ENCODE measurements around the gene CKAP2L.
"Not testable (repeated sequence)": the region's sequence is repeated elsewhere in the genome, so short reads cannot be mapped to it uniquely, and the experiment has no call there.

CKAP2L gene

DNA sequence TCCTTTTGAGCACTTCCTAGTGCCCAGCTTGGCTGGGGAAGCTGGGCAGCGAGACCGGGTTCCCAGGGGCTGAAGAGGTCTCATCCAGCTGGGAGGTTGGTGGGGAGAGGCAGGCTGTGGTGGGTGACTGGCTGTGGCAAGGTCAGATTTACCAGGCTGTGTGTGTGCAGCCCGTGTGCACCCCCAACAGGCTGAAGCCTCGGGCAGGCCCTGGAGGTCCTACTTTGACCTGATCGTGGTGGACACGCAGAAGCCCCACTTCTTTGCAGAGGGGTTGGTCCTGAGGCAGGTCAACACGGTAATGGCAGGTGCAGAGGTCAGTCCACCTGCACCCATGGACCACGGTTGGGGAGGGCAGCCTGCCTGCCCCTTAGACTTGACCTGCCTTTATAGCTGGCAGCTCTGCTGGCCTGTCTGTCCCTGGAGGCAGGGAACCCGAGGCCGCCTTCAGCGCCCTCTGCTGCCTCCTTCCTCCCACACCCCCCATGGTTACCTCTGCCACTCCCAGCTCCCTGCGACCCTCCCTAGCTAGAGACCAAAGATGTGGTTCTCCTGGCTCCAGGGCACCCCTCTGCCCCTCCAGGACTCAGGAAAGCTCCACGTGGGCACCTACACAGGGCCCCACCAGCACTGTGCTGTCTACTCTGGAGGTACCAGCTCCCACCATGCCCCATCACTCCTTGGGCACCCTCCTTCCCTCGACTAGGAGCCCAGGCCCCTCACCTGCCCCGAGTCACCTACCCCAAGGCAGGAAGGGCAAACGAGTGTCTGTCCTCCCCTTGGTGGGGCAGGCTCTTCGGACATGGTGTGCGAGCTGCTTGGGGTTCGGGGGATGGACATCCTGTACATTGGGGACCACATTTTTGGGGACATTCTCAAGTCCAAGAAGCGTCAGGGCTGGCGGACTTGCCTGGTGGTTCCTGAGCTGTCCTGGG, 39.6 kb downstream of the CKAP2L start:
- peak; percentile 26 for DNase-seq

DNA sequence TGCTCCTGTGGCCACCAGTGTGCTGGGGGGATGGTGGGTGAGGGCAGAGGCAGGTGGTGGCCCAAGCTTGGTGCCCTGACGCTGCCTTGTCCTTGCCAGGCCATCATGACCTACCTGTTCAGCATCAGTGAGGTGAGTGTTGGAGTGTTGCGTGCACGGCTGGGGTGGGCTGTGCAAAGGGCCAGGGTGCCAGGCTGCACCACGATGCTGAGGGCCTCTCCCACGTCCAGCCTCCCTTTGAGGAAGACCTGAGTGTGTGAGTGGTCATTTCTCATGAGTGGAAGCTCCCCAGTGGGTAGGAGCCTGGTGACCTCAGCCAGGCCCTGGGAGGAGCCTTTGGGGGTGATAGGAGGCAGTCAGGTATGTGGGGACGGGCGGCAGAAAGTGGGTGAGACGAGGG, 40.4 kb downstream of the CKAP2L start:
- no peak for DNase-seq

DNA sequence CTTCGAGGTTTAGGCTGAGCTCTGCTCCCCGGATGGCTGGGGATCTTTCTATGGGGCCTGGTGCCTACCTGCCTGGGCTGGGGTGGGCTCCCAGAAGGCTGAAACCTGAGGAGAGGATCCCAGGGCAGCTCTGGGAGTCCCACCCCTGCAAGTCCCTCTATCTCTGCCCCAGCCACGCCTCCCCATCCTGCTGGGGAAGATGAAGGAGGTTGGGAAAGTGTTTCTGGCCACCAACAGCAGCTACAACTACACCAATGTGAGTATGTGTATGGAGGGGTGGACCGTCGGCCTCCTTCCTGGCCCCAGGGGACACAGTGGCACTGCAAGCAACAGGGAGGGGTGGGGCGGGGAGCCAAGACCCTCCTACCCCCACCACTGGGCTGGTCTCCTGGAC, 40.9 kb downstream of the CKAP2L start:
- DNase-seq, result no peak

DNA sequence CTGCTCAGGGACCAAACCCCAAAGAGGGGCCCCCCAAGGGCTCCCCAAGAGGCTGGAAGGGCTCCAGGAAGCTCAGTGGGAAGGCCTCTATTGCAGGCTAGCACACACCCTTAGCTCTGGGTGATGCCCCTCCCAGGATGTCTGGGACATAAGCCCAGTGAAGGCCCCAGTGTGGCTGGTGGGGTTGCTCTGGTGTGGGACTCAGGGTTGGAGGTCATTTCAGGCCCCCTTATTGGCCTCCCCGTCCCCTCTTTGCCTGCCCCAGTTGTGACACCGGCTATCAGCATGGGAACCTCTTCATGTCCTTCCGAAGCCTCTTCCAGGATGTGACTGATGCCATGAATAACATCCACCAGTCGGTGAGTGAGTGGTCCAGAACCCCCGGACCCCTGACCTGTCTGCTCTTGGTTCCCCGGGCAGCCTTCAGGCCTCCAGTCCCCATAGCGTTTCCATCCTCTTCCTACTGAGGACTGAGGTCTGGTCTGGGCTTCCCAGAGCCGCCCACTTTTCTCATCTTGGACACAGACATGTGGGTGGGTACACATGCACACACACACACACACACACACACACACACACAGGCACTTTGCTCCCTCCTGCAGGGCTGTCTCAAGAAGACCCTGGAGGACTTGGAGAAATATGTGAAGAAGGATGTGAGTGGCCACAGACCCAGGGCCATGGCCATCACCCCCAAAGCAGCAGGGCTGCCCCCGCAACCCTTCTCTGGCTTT, 41.4 kb downstream of the CKAP2L start:
- no peak for DNase-seq

DNA sequence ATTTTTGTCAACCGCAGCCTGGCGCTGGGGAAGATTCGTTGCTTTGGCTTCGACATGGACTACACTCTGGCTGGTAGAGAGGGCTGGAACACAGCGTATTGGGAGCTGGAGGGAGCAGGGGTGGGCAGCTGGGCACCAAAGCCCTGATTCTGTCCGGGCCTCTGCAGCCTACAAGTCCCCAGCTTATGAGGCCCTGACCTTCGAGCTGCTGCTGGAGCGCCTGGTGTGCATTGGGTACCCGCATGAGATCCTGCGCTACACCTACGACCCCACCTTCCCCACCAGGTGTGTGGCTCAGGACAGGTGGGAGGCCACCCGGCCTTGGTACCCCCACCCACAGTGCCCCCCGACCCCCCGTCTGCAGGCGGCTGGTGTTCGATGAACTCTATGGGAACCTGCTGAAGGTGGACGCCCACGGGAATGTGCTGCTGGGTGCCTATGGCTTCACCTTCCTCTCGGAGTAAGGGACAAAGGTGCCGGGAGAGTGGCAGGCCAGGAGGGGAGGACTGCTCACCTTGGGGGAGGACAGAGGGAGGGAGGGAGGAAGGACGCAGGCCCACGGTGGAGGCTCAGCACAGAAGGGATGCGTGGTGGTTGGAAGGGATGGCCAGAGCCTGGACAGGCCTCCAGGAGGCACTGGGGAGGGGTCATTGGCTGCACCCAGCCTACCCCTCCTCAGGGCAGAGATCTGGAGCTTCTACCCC, 42.4 kb downstream of the CKAP2L start:
- DNase-seq, result no peak

DNA sequence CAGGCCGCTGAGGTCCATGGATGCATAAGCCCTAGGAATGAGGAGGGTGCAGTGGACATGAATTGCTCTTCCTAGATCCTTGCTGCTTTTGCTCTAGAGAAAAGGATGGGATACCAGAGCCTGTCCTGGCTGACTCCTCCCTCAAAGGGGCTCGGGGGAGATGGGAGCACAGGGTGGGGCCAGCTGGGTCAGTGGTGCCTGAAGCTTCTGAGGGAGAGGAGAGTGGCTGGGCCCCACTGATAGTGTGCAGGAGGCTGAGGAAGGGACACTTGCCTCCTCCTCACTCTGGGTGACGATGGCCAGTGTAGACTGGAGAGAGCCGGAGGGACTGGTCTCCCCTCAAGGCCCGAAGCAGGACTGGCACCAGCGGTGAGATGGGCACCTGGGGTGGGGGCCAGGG, 43.6 kb downstream of the CKAP2L start, which contains the start of gene NT5DC4:
Gene NT5DC4, plus strand, starts transcription at position 236 of the 400 bp plus-strand sequence. Its CDS starts 60 bp downstream, at position 296.
- DNase-seq, result no peak

DNA sequence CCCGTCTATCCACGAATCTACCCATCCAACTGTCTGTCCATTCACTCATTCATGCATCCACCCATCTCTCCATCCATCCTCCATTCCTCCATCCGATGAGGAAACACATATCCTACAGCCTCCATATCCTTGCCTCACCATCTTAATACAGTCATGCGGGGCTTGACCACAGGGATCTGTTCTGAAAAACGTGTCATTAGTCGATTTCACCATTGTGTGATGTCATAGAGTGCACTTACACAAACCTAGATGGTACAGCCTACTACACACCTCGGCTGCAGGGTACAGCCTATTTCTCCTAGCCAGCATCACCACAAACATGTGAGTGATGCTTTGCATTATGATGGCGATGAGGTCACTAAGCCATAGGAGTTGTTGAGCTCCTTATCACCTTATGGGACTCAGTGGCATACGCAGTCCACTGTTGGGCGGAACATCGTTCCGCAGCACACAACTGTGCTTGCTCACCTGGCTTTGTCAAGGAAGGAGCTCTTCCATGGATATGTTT, 45.5 kb downstream of the CKAP2L start:
- DNase-seq, result no peak

DNA sequence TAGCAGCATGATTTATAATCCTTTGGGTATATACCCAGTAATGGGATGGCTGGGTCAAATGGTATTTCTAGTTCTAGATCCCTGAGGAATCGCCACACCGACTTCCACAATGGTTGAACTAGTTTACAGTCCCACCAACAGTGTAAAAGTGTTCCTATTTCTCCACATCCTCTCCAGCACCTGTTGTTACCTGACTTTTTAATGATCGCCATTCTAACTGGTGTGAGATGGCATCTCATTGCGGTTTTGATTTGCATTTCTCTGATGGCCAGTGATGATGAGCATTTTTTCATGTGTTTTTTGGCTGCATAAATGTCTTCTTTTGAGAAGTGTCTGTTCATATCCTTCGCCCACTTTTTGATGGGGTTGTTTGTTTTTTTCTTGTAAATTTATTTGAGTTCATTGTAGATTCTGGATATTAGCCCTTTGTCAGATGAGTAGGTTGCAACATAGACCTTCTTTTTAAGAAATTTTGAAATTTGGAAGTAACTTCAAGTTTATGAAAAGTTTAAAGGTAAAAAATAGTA, 47.5 kb downstream of the CKAP2L start:
- DNase-seq, result not testable (repeated sequence)

DNA sequence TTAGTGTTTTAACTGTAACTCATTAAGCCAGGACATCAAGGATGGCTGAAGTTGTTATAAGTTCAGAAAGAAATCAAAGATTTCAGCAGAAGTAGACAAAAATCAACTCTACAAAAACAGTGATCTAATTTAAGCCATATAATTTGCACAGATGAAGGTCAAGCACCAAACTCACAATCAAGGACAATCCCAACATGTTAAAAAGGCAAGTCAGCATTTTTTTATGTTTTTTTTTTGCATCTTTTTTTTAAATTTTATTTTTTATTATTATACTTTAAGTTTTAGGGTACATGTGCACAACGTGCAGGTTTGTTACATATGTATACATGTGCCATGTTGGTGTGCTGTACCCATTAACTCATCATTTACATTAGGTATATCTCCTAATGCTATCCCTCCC, 48.3 kb downstream of the CKAP2L start:
- DNase-seq, result not testable (repeated sequence)

DNA sequence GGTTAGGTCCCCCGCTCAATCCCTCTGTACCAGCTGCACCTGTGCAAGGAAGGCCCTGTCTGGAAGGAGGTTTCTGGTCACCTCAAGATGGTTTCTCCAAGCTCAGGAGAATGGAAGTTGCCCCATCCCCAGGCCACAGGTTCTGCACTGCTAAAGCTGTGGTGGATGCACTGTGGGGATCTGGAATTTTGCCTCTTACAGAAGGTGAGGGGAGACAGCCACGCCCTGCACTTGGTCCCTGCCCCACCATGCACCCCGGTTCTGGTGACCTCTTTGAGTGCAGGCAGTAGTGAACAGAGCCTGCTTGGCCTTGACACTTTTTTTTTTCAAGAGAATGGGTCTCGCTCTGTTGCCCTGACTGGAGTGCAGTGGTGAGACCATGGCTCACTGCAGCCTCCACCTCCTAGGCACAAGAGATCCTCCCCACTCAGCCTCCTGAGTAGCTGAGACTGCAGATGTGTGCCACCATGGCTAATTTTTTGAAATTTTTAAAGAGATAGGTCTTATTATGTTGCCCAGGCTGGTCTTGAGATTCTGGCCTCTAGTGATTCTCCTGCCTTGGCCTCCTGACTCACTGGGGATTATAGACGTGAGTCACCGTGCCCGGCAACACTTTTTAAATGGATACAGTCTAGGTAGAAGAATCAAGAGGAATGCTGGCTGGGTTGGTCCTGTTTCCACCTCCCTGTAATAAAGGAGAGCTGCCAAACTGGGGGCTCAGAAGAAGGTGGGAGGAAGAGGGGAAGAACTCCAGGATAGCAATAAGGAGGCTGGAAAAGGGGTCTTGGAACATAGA, 49.4 kb downstream of the CKAP2L start:
- peak; percentile 86 for DNase-seq

DNA sequence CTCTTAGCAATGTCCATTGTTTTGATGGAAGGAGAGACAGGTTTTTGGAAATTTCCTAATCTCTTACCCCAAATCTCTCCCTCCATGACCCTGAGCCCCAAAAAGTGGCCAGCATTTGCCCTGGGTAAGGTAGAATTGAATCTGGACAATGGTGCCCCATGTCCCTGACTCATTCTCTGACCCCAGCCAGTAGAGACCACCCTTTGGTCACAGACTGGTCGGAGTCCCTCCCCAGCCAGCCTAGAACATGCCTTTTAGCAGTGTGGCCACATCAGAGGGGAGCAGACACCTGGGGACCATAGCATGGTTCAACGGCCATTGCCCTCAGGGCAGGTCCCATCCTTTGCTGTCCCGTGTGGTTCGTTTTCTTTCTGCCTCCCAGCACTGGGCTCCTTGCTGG, 50.1 kb downstream of the CKAP2L start:
- no peak for DNase-seq

DNA sequence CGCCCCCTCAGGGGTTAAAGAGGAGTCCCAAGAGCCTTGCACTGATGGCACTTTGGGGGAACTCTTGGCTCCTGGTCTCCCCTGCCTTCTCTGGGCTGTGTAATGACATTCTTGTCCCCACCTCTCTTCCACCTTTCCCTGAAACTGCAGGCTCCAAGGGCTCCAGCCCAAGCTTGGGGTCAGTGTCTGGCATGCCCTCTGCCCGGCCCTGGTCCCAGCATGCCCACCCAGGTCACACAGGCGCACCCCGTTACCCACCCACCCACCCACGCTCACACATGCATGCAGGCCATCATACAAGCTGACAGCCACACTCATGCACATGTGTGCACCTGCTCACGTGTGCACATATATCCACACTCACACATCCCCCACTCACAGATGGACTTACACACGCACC, 50.5 kb downstream of the CKAP2L start:
- DNase-seq, result no peak

DNA sequence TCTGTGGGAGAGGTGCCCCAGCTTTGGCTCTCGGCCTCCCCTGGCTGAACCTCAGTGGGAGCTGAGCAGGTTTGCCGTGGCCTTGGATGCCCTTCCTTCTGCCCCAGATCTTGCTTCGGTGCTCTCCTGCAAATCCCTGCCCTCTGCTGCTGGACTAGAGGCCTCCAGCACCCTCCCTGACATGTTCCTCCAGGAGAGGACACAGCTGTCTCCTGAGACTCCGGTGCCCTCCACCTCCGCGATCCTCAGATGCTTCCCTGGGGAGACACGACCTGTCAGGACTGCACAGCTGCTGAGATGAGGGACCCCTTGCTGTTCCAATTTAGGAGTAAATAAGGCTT, 50.9 kb downstream of the CKAP2L start:
- DNase-seq, result no peak

DNA sequence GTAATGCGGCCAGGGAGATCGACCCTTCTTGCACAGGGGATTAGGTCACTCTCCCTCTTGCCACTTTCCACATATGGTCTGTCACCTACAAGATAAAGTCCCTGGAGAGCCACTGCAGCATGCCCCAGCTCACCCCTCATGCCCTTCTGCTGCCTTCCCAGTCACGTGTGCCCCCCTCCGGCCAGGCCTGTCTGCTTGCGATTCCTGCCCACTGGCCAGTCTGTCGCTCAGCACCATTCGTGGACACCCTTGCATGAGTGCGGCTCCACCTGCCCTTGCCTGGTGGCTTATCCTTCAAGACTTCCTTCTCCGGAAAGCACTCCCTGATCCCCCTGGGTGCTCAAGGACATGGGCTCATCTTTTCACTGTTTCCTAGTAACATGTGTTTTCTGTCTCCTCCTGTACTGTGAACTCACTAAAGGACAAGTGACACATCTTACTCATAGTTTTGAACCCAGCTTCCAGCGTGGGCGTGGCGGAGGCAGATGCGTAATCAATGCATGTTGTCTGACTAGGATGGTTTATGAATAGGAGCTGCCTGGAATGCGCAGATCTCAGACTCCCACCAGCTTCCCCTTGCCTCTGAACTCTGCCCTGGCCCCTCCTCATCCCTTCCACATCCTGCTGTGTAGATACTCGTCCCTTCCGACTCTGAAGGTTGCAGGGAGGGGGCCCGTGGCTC, 51.4 kb downstream of the CKAP2L start:
- no peak for DNase-seq

DNA sequence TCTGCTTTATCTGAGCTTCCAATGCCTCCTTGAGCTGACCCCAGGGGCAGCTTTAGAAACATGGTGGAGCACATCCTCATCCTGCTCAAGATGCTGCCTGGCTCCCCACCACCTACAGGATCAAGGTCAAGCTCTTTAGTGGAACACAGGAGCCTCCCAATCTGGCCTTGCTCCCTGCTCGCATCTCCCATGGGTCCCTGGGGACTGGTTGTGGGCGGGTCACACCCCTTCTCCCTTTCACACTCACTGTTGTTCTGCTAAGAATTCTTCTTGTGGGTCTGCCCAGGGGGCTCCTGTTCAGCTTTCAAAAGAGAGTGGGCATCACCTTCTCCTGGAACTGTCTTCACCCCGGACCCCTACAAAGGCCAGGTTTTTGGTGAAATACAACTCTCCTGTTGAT, 51.9 kb downstream of the CKAP2L start:
- no peak for DNase-seq

DNA sequence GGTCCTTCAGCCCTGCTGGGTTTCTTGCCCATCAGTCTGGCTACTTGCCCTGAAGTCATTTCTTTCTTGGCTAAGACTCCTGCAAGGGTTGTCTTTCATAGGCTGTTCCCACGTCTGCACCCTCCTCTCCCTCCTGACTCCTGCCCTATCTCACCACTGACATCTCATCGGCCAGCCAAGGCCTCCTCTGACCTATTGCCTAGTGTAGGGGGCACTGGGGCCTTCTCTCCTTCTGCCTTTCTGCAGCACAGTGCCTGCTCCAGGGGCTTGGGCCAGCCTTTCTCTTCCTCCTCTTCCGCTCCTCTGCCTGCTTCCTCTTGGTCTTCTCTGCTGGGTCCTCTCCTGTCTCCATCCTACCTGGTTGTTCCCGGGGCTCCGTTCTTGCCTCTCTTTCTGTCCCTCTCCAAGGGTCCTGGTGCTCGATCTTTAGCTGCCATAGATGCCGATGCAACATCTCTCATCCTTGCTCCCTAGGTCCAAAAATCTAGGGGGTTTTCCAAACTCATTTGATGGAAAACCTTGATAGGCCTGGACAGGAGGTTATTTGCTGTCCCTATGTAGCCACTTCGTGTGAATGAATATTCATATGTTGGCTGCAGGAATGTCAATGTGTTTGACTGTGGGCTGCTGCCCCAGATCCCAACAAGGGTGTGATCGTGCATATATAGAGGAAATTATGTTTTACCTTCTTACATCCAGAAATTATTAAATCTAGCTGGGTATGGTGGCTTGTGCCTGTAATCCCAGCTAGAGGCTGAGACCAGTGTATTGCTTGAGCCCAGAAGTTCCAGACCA, 53.3 kb downstream of the CKAP2L start:
- no peak for DNase-seq

DNA sequence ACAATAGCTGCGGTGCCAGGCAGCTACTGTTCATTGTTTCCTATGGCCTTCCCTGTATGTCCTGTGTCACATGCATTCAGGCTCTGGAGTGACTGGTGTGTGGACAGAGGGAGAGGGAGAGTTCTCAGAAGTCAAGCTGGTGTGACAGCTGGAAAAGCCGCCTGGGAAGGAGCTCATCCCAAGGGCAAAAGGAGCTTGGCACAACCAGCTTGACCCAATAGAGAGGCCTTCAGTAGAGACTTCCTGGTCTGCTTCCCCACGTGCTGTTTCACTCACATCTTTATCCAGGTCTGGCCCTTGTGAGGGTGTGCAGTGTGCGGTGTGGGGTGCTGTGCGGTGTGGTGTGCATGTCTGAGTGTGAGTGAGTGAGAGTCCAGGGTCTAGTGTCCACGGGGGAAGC, 54.7 kb downstream of the CKAP2L start:
- no peak for DNase-seq

DNA sequence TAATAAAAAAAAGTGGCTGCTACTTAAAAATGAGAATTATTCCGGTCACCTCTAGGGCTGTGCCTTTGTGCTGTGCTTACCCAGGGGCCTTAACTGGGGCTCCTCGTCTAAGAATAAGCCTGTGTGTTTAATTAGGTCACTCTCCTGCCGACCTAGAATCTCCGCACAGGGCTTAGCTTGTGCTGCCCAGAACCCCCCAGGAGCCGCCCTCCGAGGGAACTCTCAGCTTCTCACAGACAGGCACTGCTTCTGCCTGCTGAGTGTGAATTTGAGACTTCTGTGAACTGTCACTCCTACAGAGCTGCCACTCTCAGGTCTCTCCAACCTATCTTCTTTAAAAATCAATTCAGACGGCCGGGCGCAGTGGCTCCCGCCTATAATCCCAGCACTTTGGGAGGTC, 55.4 kb downstream of the CKAP2L start:
- DNase-seq, result no peak

DNA sequence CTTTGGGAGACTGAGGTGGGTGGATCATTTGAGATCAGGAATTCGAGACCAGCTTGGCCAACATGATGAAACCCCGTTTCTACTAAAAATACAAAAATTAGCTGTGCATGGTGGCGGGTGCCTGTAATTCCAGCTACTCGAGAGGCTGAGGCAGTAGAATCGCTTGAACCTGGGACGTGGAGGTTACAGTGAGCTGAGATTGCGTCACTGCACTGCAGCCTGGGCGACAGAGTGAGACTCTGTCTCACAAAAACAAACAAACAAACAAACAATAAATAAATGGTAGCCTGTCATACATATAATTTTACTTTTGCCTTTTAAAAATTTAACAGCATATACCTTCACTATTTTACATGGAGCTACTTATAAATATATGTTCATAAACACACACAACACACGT, 57.5 kb downstream of the CKAP2L start:
- DNase-seq, result not testable (repeated sequence)

DNA sequence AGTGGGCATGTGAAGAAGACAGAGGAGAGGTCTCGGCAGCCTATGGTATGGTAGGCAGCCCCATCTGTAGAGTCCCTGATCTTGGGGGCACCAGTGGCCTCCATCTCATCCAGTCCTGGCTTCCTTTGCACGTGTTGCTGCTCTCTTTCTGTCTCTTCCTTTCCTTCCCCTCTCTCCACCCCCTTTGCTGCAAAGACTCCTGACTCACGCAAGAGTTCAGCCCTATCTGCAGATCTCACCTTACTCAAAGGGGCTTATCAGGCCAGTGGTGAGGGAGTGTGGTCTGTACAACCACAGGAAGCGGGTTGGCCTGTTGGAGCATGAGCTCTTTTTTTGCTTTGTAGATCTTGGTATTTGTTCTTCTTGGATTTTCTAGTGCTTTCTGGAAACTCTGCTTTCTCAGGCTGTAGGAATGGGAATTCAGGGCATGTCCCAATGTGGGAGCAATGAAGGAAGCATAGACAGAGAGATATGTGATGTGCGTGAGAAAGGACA, 58.2 kb downstream of the CKAP2L start:
- peak; percentile 98 for DNase-seq

DNA sequence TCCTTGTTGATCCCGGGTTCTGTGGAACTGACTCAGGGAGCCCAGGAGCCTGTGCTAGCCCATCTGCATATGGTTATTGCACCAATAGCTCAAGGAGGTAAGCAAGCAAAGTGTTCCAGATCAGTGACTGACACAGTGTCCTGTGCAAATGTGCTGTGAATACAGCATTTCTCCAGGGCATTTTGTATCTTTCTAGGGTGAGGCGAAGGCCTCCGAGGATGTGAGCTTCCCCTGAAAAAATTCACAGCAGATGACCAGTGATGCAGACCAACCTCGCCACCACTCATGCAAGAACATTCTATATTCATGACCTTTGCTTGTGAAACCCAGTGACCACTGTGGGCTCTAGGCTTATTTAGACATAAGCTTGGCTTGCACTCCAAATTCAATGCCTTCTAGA, 58.8 kb downstream of the CKAP2L start:
- peak; percentile 45 for DNase-seq
